ENCODE results near the gene LHFPL2.
"Not testable (repeated sequence)": the region's sequence is repeated elsewhere in the genome, so short reads cannot be mapped to it uniquely, and the experiment has no call there.

LHFPL2 gene

GRCh38 chr5:78648359-78649210 is at the start of gene LHFPL2:
Gene LHFPL2 (minus strand): TSS chr5:78648772. CDS start chr5:78510213, 138,559 bp downstream.
- peak; percentile 28 for DNase-seq (ENCODE audit: low spot score)

- DNase-seq (ENCODE audit: low spot score) = no peak
Measured at GRCh38 chr5:78696637-78697036, 48.1 kb upstream of the LHFPL2 start.

GRCh38 chr5:78696052-78696451 is 47.5 kb upstream of the LHFPL2 start:
- not testable (repeated sequence) for DNase-seq (ENCODE audit: low spot score)

- no peak for DNase-seq (ENCODE audit: low spot score)
Measured at GRCh38 chr5:78693339-78693738, 44.8 kb upstream of the LHFPL2 start.

- no peak for DNase-seq (ENCODE audit: low spot score)
Measured at GRCh38 chr5:78691084-78691960, 42.8 kb upstream of the LHFPL2 start.

- no peak for DNase-seq (ENCODE audit: low spot score)
Measured at GRCh38 chr5:78690253-78690972, 41.8 kb upstream of the LHFPL2 start.

GRCh38 chr5:78689540-78690252 is 41.1 kb upstream of the LHFPL2 start:
- no peak for DNase-seq (ENCODE audit: low spot score)

GRCh38 chr5:78687514-78687913 is 38.9 kb upstream of the LHFPL2 start:
- DNase-seq (ENCODE audit: low spot score) = not testable (repeated sequence)

- DNase-seq (ENCODE audit: low spot score) = not testable (repeated sequence)
Measured at GRCh38 chr5:78683905-78684304, 35.3 kb upstream of the LHFPL2 start.

GRCh38 chr5:78679905-78680304 is 31.3 kb upstream of the LHFPL2 start:
- DNase-seq (ENCODE audit: low spot score) = no peak

GRCh38 chr5:78677777-78678668 is 29.5 kb upstream of the LHFPL2 start:
- DNase-seq (ENCODE audit: low spot score) = no peak

GRCh38 chr5:78675956-78676730 is 27.6 kb upstream of the LHFPL2 start:
- DNase-seq (ENCODE audit: low spot score) = no peak

GRCh38 chr5:78673827-78674226 is 25.3 kb upstream of the LHFPL2 start:
- DNase-seq (ENCODE audit: low spot score) = not testable (repeated sequence)

GRCh38 chr5:78672154-78672553 is 23.6 kb upstream of the LHFPL2 start:
- no peak for DNase-seq (ENCODE audit: low spot score)

- no peak for DNase-seq (ENCODE audit: low spot score)
Measured at GRCh38 chr5:78671609-78672008, 23.0 kb upstream of the LHFPL2 start.

- DNase-seq (ENCODE audit: low spot score) = no peak
Measured at GRCh38 chr5:78670701-78671269, 22.2 kb upstream of the LHFPL2 start.

GRCh38 chr5:78669331-78669730 is 20.8 kb upstream of the LHFPL2 start:
- DNase-seq (ENCODE audit: low spot score) = no peak

- DNase-seq (ENCODE audit: low spot score) = no peak
Measured at GRCh38 chr5:78667461-78668103, 19.0 kb upstream of the LHFPL2 start.

- not testable (repeated sequence) for DNase-seq (ENCODE audit: low spot score)
Measured at GRCh38 chr5:78666975-78667374, 18.4 kb upstream of the LHFPL2 start.

Data from cerebellar cortex (tissue), 1 donor.